ENCODE data around the gene ATXN1. TPM values are rescaled to one million over a fixed set of nuclear protein-coding genes. Genes with fewer than 3 reads are reported as not detected.

Gene ATXN1
- 16.8 TPM for polyA plus RNA-seq (2013, experiment 1 of 2)
- 16.0 TPM for polyA plus RNA-seq (2013, experiment 2 of 2)

DNA sequence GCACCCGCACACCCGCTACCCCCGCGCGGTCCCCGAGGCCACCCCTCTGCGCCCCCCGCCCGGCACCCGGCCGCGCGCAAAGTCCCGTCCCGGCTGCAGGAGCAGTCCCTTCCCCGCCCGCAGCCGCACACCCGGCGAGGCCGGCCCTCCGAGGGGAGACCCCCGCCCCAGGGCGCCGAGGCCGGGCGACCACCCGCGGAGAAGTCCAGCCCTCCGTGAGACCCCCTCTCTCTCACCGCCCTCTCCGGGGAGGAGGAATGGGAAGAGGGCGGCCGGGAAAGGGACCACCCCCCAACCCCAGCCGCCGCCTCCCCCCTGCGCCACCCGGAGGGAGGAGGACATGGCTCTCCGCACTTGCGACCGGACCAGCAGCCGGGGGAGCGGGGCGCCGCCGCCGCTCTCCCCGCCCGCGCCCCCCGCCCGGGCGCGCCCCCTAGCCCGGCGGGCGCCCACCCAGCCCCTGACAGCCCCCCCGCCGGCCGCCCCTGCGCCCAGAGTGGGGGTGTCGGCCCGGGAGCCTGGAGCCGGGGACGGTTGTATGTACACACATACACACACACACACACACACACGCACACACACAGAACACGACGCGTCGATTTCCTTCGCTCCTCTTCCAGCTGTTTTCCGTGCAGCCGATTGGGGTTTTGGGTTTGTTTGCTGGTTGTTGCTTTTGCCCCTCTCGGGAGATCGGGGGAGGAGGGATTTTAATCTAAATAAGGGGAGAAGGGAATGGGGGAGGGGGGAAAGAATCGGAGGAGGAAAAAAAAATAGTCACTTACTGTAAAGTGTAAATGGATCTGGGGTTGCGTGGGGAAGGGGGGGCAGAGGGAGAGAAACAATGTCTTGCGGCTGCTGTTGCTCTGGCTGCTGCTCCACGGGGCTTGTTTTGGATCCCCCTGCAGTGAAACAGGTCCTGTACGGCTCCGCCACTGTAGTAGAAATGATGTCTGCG is at the start of gene ATXN1:
Gene ATXN1 (minus strand): TSS at position 945 of the 955 bp plus-strand sequence.
- Histone ChIP-seq H3K18ac (ENCODE audit: low read depth in 1 of 2, low read length in 2 of 2) (peak within 1 kb of the TSS; percentile 96 to 97), H2AK5ac (ENCODE audit: low read length, severe bottlenecking) (no peak within 1 kb of the TSS), H3K4ac (ENCODE audit: low read depth in 1 of 2, low read length in 2 of 2) (peak within 1 kb of the TSS; percentile 91 to 97), H2BK12ac (ENCODE audit: low read length in 2 of 2) (peak within 1 kb of the TSS in 1 of 2 experiments; percentile 51), H3K9me3 (ENCODE audit: control insufficient read depth, low read length) (no peaks in the 10 kb centered on the region), H3K79me1 (replicated peaks; ENCODE audit: low read length, poor library complexity, severe bottlenecking) (peaks cover 5% of the 10 kb centered on the region), H2AFZ (ENCODE audit: low read depth, low read length) (peak within 1 kb of the TSS; percentile 83), H2BK120ac (ENCODE audit: low read depth, low read length) (peak within 1 kb of the TSS; percentile 99), H4K91ac (ENCODE audit: low read length) (peak within 1 kb of the TSS; percentile 91), H3K23ac (ENCODE audit: low read length in 2 of 2) (peak within 1 kb of the TSS; percentile 71 to 90), H3K27me3 (ENCODE audit: control insufficient read depth in 1 of 2, insufficient read depth in 1 of 2, low read length in 2 of 2) (no peaks in the 10 kb centered on the region), H3K27ac (ENCODE audit: low read length, poor library complexity, severe bottlenecking) (peak within 1 kb of the TSS; percentile 77), H3K4me1 (ENCODE audit: control insufficient read depth, insufficient read depth, low read depth, low read length) (peaks cover 6% of the 10 kb centered on the region), H2BK15ac (ENCODE audit: low read depth, poor library complexity, severe bottlenecking) (peak within 1 kb of the TSS; percentile 99), H3K14ac (ENCODE audit: low read length in 2 of 2) (peak within 1 kb of the TSS; percentile 94 to 96), H3K9ac (ENCODE audit: low read length) (peak within 1 kb of the TSS; percentile 94), H2BK5ac (ENCODE audit: low read depth, low read length, poor library complexity, severe bottlenecking) (peak within 1 kb of the TSS; percentile 87), H3K4me2 (ENCODE audit: low read length, poor library complexity, severe bottlenecking) (peak within 1 kb of the TSS; percentile 98), H3K36me3 (ENCODE audit: control insufficient read depth in 1 of 2, insufficient read depth in 2 of 2, low read depth in 1 of 2, low read length in 2 of 2) (peaks cover 0 to 6% of the 10 kb centered on the region in 2 experiments), H4K8ac (ENCODE audit: low read length) (peak within 1 kb of the TSS; percentile 89), H3K4me3 (ENCODE audit: insufficient read depth in 1 of 2, low read depth in 1 of 2, low read length in 2 of 2) (peak within 1 kb of the TSS; percentile 88 to 90)
- peak; percentile 90 for DNase-seq
- WGBS, result under 1% methylated on average over 37 of the region's 82 CpGs

- H3K27me3 ChIP-seq (ENCODE audit: control insufficient read depth in 1 of 2, insufficient read depth in 1 of 2, low read length in 2 of 2), result no peaks in the 10 kb centered on the region
Measured at GRCh38 chr6:16810411-16810810, 49.2 kb upstream of the ATXN1 start.

DNA sequence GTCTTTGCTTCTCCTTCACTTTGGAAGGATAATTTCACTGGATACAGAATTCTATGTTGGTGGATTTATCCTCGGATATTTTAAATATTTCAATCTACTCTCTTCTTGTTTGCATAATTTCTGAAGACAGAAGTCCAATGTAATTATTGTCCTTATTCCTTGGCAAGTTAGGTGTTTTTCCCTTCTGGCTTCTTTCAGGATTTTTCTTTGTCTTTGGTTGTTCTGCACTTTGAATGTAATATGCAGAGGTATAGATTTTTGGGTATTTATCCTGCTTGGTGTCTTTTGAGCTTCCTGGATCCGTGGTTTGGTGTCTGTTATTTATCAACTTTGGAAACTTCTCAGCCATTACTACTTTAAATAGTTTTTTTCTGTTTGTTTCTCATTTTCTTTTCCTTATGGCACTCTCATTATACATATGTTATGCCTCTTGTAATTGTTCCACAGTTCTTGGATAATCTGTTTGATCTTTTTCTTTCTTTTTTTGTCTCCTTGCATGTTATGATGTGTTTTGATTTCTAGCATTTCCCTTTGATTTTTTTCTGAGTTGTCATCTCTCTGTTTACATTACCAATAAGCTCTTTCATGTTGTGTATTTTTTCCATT is 48.6 kb upstream of the ATXN1 start:
- WGBS, result no CpG with 5 or more reads among the region's 2 CpGs

More at GRCh38 chr6:16810411-16810810, 49.2 kb upstream of the ATXN1 start:
- H3K23ac ChIP-seq (ENCODE audit: low read length in 2 of 2), result no peak overlapping the region
- H2AFZ ChIP-seq (ENCODE audit: low read depth, low read length), result no peak overlapping the region
- no peak overlapping the region for H3K4ac ChIP-seq (ENCODE audit: low read depth in 1 of 2, low read length in 2 of 2)
- no CpG with 5 or more reads among the region's 1 CpG for WGBS
- H2BK5ac ChIP-seq (ENCODE audit: low read depth, low read length, poor library complexity, severe bottlenecking), result no peak overlapping the region
- H4K91ac ChIP-seq (ENCODE audit: low read length), result no peak overlapping the region
- H2BK12ac ChIP-seq (ENCODE audit: low read length in 2 of 2), result no peak overlapping the region
- no peak for DNase-seq
- no peak overlapping the region for H3K14ac ChIP-seq (ENCODE audit: low read length in 2 of 2)
- no peak overlapping the region for H2BK120ac ChIP-seq (ENCODE audit: low read depth, low read length)
- no peaks in the 10 kb centered on the region for H3K36me3 ChIP-seq (ENCODE audit: control insufficient read depth in 1 of 2, insufficient read depth in 2 of 2, low read depth in 1 of 2, low read length in 2 of 2)
- no peak overlapping the region for H3K9ac ChIP-seq (ENCODE audit: low read length)
- no peak overlapping the region for H2AK5ac ChIP-seq (ENCODE audit: low read length, severe bottlenecking)
- no peak overlapping the region for H2BK15ac ChIP-seq (ENCODE audit: low read depth, poor library complexity, severe bottlenecking)
- no peaks in the 10 kb centered on the region for H3K79me1 ChIP-seq (replicated peaks; ENCODE audit: low read length, poor library complexity, severe bottlenecking)
- no peaks in the 10 kb centered on the region for H3K4me1 ChIP-seq (ENCODE audit: control insufficient read depth, insufficient read depth, low read depth, low read length)
- H3K9me3 ChIP-seq (ENCODE audit: control insufficient read depth, low read length), result peaks cover 28% of the 10 kb centered on the region
- no peak overlapping the region for H3K4me3 ChIP-seq (ENCODE audit: insufficient read depth in 1 of 2, low read depth in 1 of 2, low read length in 2 of 2)
- H3K4me2 ChIP-seq (ENCODE audit: low read length, poor library complexity, severe bottlenecking), result no peak overlapping the region
- H3K18ac ChIP-seq (ENCODE audit: low read depth in 1 of 2, low read length in 2 of 2), result no peak overlapping the region
- no peak overlapping the region for H3K27ac ChIP-seq (ENCODE audit: low read length, poor library complexity, severe bottlenecking)
- H4K8ac ChIP-seq (ENCODE audit: low read length), result no peak overlapping the region

DNA sequence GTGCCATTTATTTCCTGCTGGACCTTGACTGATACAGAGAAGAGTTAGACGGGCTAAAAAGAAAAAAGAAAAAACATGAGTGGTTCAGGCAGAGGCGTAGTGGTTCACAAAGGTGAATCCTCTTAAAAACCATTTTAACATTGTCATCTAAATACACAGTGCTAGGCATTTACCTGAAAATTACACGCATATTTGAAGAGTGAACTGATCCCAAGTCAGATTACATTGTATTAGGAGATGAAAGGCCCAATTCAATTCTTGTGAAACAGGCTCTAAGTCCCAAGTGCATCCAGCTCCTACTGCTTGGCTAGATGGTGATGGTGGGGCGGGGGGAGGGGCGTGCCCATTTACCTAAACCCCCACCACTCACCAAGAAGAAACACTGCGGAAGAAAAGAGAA is 46.7 kb upstream of the ATXN1 start:
- H3K14ac ChIP-seq (ENCODE audit: low read length in 2 of 2), result no peak overlapping the region
- no peak overlapping the region for H3K4ac ChIP-seq (ENCODE audit: low read depth in 1 of 2, low read length in 2 of 2)
- H2AK5ac ChIP-seq (ENCODE audit: low read length, severe bottlenecking), result no peak overlapping the region
- H4K8ac ChIP-seq (ENCODE audit: low read length), result no peak overlapping the region
- DNase-seq, result no peak
- H3K4me1 ChIP-seq (ENCODE audit: control insufficient read depth, insufficient read depth, low read depth, low read length), result peaks cover 5% of the 10 kb centered on the region
- no peak overlapping the region for H3K23ac ChIP-seq (ENCODE audit: low read length in 2 of 2)
- H2BK15ac ChIP-seq (ENCODE audit: low read depth, poor library complexity, severe bottlenecking), result no peak overlapping the region
- no peak overlapping the region for H3K18ac ChIP-seq (ENCODE audit: low read depth in 1 of 2, low read length in 2 of 2)
- H3K9me3 ChIP-seq (ENCODE audit: control insufficient read depth, low read length), result peaks cover 22% of the 10 kb centered on the region
- H2BK5ac ChIP-seq (ENCODE audit: low read depth, low read length, poor library complexity, severe bottlenecking), result no peak overlapping the region
- H2BK12ac ChIP-seq (ENCODE audit: low read length in 2 of 2), result no peak overlapping the region
- H2BK120ac ChIP-seq (ENCODE audit: low read depth, low read length), result no peak overlapping the region
- H3K4me2 ChIP-seq (ENCODE audit: low read length, poor library complexity, severe bottlenecking), result no peak overlapping the region
- H3K27ac ChIP-seq (ENCODE audit: low read length, poor library complexity, severe bottlenecking), result no peak overlapping the region
- H3K36me3 ChIP-seq (ENCODE audit: control insufficient read depth in 1 of 2, insufficient read depth in 2 of 2, low read depth in 1 of 2, low read length in 2 of 2), result no peaks in the 10 kb centered on the region
- no peak overlapping the region for H3K9ac ChIP-seq (ENCODE audit: low read length)
- no peak overlapping the region for H3K4me3 ChIP-seq (ENCODE audit: insufficient read depth in 1 of 2, low read depth in 1 of 2, low read length in 2 of 2)
- H3K79me1 ChIP-seq (replicated peaks; ENCODE audit: low read length, poor library complexity, severe bottlenecking), result no peaks in the 10 kb centered on the region
- WGBS, result 60% methylated on average over 4 of the region's 6 CpGs
- H4K91ac ChIP-seq (ENCODE audit: low read length), result no peak overlapping the region
- H3K27me3 ChIP-seq (ENCODE audit: control insufficient read depth in 1 of 2, insufficient read depth in 1 of 2, low read length in 2 of 2), result no peaks in the 10 kb centered on the region
- H2AFZ ChIP-seq (ENCODE audit: low read depth, low read length), result no peak overlapping the region

More for the DNA sequence above, 48.6 kb upstream of the ATXN1 start:
- H2BK12ac ChIP-seq (ENCODE audit: low read length in 2 of 2), result no peak overlapping the region
- no peak overlapping the region for H2AFZ ChIP-seq (ENCODE audit: low read depth, low read length)
- H4K91ac ChIP-seq (ENCODE audit: low read length), result no peak overlapping the region
- H3K9ac ChIP-seq (ENCODE audit: low read length), result no peak overlapping the region
- H3K4me1 ChIP-seq (ENCODE audit: control insufficient read depth, insufficient read depth, low read depth, low read length), result no peaks in the 10 kb centered on the region
- DNase-seq, result no peak
- no peak overlapping the region for H3K23ac ChIP-seq (ENCODE audit: low read length in 2 of 2)
- H3K14ac ChIP-seq (ENCODE audit: low read length in 2 of 2), result no peak overlapping the region
- H3K4me3 ChIP-seq (ENCODE audit: insufficient read depth in 1 of 2, low read depth in 1 of 2, low read length in 2 of 2), result no peak overlapping the region
- H3K4me2 ChIP-seq (ENCODE audit: low read length, poor library complexity, severe bottlenecking), result no peak overlapping the region
- no peak overlapping the region for H2BK120ac ChIP-seq (ENCODE audit: low read depth, low read length)
- no peak overlapping the region for H3K4ac ChIP-seq (ENCODE audit: low read depth in 1 of 2, low read length in 2 of 2)
- H3K27me3 ChIP-seq (ENCODE audit: control insufficient read depth in 1 of 2, insufficient read depth in 1 of 2, low read length in 2 of 2), result no peaks in the 10 kb centered on the region
- H3K36me3 ChIP-seq (ENCODE audit: control insufficient read depth in 1 of 2, insufficient read depth in 2 of 2, low read depth in 1 of 2, low read length in 2 of 2), result no peaks in the 10 kb centered on the region
- no peak overlapping the region for H3K18ac ChIP-seq (ENCODE audit: low read depth in 1 of 2, low read length in 2 of 2)
- no peak overlapping the region for H4K8ac ChIP-seq (ENCODE audit: low read length)
- H3K27ac ChIP-seq (ENCODE audit: low read length, poor library complexity, severe bottlenecking), result no peak overlapping the region
- no peak overlapping the region for H2BK15ac ChIP-seq (ENCODE audit: low read depth, poor library complexity, severe bottlenecking)
- no peak overlapping the region for H2AK5ac ChIP-seq (ENCODE audit: low read length, severe bottlenecking)
- no peak overlapping the region for H2BK5ac ChIP-seq (ENCODE audit: low read depth, low read length, poor library complexity, severe bottlenecking)
- peaks cover 28% of the 10 kb centered on the region for H3K9me3 ChIP-seq (ENCODE audit: control insufficient read depth, low read length)
- H3K79me1 ChIP-seq (replicated peaks; ENCODE audit: low read length, poor library complexity, severe bottlenecking), result no peaks in the 10 kb centered on the region
